Endothelial cell of umbilical vein (primary cell): ENCODE measurements around the gene ARMC3.

Source experiments
- EZH2 ChIP-seq: IDR thresholded peaks from 2 replicates; pipeline ENCODE4 v1.6.1; 2012; ENCODE audit warnings: borderline replicate concordance, low read depth, mild to moderate bottlenecking, moderate library complexity, low read length, inconsistent platforms; ENCODE audit not compliant: severe bottlenecking
- JUN ChIP-seq: IDR thresholded peaks from 2 replicates; pipeline ENCODE4 v1.6.1; 2011; ENCODE audit warnings: borderline replicate concordance, low read depth; ENCODE audit not compliant: insufficient read length, insufficient read depth
- POLR2A ChIP-seq: IDR thresholded peaks from 2 replicates; pipeline ENCODE4 v1.6.1; 2012; ENCODE audit warnings: low read depth, mild to moderate bottlenecking, control low read depth, low read length
- TF ChIP-seq, protein P1 (sequence below), 2 donors: IDR thresholded peaks; 1 replicate in 1 of 2; 2 replicates in 1 of 2; pipeline ENCODE4 v1.5.1; 2011; ENCODE audit warnings: low read length in 2 of 2, mild to moderate bottlenecking in 2 of 2, moderate library complexity in 2 of 2, control low read depth in 1 of 2, inconsistent platforms in 1 of 2, low read depth in 1 of 2; ENCODE audit not compliant: insufficient read depth in 1 of 2; ENCODE audit errors: extremely low read depth in 1 of 2

DNA sequence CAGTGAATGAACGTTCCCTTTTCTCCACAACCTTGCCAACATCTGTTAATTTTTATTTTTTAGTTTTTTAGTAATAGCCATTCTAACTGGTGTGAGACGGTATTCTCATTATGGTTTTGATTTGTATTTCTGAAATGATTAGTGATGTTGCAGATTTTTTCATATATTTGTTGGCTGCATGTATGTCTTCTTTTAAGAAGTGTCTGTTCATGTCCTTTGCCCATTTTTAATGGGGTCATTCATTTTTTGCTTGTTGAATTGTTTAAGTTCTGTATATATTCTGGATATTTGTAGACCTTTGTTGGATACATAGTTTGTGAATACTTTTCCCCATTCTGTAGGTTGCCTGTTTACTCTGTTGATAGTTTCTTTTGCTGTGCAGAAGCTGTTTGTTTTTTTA is 93.6 kb downstream of the ARMC3 start:
- TF ChIP-seq, protein P1, sequence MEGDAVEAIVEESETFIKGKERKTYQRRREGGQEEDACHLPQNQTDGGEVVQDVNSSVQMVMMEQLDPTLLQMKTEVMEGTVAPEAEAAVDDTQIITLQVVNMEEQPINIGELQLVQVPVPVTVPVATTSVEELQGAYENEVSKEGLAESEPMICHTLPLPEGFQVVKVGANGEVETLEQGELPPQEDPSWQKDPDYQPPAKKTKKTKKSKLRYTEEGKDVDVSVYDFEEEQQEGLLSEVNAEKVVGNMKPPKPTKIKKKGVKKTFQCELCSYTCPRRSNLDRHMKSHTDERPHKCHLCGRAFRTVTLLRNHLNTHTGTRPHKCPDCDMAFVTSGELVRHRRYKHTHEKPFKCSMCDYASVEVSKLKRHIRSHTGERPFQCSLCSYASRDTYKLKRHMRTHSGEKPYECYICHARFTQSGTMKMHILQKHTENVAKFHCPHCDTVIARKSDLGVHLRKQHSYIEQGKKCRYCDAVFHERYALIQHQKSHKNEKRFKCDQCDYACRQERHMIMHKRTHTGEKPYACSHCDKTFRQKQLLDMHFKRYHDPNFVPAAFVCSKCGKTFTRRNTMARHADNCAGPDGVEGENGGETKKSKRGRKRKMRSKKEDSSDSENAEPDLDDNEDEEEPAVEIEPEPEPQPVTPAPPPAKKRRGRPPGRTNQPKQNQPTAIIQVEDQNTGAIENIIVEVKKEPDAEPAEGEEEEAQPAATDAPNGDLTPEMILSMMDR (IDR thresholded peaks at IDR 0.05; ENCODE audit: extremely low read depth in 1 of 2, insufficient read depth in 1 of 2, low read depth in 1 of 2, low read length in 2 of 2) = no peak
- TF ChIP-seq POLR2A (no peak), EZH2 (no peak), JUN (no peak)
